Stimulated activated CD8-positive, alpha-beta memory T cell treated with anti-CD3 and anti-CD28 coated beads, Interleukin-12 subunit alpha, Interleukin-12 subunit beta, amount 100 ng/mL, for 1 hour (primary cell): ENCODE measurements around the gene TOX2.

Source experiments
- DNase-seq: peaks from one replicate; pipeline ENCODE4 v3.0.0-alpha.2; 2020; ENCODE audit warnings: low read depth

Gene TOX2

DNA sequence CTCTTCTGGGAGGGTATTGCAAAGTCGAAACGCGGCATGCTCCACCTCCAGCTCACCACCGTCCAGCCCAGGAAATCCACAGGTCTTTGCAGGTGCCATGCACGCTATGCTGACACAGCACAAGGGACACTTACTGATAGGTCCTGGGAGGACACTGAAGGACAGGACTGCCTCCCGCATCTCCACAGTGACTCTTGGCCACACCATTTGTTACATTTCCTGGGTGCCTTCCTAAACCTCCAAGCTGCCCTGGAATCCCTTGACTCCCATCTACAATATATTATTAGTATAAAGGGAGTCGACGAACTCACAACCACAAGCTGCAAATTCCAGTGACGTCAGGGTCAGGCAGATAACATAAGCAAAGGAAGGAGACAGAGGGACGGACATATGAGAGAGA, 165.4 kb downstream of the TOX2 start:
- no peak for DNase-seq

DNA sequence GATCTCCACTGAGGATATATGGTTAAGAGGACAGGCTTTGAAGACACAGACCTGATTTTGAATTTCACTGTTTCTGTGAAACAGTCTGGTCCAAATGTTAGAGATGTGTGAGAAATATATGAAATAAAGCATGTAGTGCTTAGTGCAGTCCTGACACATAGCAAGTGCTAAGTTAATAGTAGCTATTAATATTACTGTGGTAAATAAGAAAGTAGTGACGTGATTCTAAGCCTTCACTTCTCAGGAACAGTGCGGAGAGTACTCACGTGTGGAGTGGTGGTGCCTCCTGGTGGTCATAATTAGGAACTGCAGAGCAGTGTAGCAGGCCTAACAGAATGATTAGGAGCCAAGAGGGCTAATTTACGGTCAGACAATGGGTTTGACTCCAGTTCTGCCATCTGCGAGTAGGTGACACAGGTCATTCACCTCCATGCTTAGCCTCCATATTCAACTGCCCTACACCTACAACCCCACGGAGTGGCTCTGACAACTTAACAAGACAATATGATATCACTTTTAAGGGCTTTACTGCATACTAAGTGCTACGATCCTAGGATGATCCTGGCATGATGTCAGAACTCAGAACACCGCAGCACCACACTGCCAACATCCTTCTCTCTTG, 166.1 kb downstream of the TOX2 start:
- DNase-seq: peak; percentile 64

DNA sequence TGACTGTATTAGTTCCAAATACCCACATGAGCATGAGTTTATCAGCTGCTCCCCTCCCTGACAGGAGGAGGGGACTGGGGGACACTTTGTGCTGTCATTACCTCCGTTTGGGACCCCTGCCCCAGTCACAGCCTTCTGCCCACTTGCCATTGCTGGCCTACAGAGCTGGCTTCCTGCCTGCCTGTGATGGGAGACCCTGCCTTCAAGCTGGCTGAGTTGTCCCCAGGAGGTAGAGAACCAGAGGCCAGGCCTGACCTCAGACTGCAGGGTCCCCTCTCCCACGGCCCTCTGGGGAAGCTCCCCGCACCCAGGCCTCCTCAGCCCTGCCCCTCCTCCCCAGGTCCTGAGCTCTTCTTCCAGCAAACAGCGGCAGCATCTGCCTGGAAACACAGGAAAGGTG, 166.8 kb downstream of the TOX2 start:
- no peak for DNase-seq

DNA sequence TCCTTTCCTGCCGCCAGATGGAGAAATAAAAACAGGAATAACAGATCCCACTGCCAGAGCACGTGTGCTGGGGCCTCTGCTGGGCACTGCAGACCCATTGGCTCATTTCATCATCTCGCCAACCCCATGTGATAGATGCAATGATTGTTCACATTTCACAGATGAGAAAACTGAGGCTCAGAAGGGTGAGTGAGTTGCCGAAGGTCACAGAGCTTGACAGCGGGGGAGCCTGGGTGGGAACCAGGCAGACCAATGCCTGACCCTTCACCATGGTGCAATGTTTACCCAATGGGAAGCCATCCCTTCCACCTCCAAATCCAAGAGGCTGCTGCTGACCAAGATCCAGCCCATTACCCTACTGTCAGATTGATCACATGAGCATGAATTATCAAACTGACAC, 167.2 kb downstream of the TOX2 start:
- no peak for DNase-seq

DNA sequence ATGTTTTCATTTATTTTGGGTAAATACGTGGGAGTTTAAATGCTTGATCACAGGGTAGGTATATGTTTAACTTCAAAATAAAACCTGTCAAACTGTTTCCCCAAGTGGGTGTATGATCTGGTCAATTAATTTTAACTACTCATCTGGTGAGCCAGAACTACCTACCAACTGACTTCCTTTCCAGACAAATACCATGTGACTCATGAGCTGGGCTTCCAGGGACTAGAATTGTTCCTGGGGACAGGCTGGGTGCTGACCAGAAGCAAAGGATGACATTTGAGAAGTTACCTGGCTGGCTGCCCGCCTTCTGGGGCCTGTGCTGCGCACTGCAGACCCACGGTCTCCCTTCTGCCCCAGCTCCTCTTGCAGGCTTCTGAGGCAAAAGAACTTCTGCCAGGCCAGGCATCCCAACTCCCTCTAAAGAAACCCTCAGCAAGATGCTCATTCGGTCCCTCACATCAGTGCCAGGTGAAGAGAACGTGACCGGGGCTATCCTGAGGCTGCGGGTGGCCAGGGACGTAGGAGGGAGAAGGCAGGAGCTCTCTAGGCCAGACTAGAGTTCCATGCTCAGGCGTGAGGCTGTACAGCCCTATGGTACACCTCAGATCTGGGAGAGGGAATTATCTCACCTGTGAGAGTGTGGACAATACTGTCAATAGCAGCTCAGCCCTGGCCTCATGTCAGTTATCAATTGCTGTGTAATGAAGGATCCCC, 168.7 kb downstream of the TOX2 start:
- no peak for DNase-seq

DNA sequence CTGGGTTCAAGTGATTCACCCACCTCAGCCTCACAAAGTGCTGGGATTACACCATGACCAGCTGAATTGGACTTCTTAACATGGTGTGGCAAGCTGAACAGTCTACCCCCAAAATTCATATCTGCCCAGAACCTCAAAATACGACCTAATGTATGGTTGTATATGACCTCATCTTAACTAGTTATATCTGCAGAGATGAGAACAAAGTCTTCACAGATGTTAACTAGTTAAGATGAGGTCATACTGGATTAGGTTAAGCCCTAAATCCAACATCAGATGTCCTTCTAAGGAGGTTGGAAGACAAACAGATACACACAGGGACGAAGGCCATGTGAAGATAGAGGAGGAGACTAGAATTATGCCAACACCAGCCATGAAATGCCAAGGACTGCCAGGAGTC, 169.8 kb downstream of the TOX2 start:
- DNase-seq: no peak

DNA sequence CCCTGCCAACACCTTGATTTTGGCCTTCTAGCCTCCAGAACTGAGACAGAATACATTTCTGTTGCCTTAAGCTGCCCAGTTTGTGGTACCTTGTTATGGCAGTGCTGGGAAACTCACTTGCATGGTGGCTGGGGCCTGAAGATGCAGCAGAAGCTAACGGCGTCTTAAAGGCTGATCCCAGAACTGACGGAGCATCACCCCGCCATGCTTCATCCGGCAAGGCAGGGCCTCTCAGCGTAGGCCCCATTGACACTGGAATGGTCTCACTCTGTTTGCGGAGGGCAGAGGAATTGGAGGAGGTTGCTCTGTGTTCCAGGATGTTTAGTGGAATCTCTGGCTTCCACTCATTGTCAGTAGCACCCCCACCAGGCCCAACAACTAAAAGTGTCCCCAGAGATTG, 170.2 kb downstream of the TOX2 start:
- no peak for DNase-seq

DNA sequence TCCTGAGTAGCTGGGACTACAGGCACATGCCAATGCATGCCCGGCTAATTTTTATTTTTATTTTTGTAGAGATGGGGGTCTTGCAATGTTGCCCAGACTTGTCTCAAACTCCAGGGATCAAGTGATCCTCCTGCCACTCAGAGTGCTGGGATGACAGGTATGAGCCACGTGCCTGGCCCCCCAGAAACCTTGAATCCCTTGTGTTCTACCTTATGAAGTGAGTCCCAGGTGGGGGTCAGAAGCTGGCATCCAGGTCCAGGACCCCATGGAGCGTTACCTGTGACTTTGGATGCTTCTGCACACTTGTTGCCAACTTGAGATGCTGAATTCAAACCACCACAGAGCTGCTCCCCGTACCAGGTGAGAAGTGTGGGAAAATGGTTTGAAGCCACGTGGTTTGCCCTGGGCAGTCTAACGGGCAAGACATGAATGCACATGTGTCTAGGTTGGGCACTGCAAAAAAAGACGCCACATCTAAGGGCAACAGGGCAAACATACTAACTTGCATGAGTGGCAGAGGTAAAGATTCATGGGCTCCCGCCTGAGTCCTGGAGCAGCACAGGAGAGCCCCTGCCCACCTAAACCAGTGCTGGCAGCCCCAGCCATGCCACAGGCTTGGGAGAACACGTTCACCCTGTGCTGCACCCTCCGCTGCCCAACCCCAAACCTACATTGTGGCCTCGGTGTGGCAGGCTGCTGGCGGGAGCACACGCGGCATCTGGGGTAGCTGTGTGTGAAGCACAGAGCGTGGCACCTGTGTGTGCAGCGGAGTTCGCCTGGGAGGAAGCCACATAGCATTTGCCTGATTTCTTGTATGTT, 171.2 kb downstream of the TOX2 start:
- DNase-seq: no peak

DNA sequence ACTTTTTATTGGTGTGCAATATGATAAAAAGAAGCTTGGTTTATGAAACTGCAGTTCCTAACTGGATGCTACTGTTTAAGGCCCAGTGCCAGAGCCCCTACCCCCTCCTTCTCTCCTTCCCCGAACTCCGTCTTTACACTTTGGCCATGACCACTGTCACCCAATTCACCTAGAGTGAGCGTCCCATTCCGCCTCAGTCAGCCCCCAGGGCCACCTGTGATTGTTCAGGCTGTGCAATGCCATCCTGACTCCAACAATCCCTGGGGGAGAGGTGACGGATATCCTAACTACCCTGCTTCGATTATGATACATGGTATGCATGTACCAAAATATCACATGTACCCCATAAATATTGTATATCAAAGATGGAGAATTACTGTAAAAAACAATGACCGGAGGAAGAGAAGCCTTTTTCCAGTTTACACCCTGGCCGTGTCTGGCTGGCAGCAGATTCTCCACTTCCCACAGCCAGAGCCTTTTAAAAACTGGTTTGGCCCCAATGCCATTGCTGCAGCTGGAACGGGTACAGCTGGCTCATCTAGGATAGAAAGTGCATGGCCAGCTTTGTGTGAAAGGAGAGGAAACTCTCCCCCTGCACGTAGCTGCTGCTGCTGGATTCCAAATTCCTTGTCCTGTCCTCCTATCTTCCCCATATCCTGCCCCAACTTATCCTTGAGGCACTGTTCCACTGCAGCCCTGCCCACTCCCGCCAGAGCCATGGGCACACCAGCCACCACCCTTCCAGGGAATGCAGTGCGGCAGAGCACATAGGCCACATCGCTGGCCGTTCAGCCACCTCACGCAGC, 172.6 kb downstream of the TOX2 start:
- no peak for DNase-seq

DNA sequence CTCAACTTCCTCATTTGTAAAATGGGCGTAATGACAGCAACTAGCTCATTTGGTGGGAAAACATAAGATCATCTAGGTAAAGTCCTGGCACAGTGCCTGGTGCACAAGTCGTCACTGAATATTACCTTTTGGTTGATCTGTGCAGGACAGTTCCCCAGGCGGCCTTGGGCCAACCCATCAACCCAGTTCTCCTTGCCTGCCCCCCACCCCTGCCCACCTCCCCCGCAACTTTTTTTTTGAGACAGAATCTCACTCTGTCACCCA, 173.1 kb downstream of the TOX2 start:
- DNase-seq: no peak

DNA sequence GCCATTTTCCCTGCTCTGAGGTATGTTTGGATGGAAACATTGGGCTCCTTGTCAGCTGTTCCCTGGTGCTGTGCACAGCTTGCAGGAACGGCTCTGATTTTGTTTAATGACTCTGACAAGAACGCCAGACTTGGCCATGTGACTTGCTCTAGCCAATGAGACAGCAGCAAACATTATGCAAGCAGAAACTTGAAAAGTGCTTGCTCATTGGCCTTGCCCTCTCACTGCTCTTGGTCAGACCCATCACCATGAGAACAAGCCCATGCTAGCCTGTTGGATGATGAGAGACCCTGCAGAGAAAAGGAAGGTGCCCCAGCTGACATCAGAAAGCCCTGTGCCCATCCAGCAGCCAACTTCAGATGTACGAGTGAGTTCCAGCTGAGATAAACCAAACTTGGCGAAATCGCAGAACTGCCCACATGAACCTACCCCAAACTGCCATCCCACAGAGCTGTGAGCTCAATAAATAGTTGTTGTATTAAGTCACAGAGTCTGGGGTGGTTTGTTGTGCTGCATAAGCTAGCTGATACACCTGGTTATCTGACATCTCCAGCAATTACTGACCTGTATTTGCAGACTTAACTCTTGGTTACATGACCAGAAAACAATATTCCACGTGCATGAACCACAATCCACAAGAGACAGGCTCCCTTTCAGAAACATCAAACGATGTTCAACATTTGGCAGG, 175.5 kb downstream of the TOX2 start:
- no peak for DNase-seq

DNA sequence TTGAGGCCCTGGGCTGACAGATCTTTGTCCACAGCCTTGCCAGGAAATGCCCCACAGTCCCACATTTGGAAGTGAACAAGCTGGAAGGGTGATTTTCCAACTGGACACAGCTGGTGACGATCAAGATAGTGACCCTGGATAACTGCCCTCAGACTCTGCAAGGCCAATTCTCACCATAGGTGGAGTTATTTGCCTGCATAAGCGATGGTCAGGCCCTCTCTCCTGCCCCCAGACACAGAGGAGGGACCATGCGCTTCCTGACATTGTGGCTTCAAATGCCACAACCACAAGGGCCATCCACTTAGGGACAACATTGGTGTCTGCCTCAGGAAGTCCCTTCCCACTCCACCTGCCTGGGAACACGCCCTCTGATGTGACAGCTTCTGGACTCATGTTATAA, 176.4 kb downstream of the TOX2 start:
- no peak for DNase-seq

DNA sequence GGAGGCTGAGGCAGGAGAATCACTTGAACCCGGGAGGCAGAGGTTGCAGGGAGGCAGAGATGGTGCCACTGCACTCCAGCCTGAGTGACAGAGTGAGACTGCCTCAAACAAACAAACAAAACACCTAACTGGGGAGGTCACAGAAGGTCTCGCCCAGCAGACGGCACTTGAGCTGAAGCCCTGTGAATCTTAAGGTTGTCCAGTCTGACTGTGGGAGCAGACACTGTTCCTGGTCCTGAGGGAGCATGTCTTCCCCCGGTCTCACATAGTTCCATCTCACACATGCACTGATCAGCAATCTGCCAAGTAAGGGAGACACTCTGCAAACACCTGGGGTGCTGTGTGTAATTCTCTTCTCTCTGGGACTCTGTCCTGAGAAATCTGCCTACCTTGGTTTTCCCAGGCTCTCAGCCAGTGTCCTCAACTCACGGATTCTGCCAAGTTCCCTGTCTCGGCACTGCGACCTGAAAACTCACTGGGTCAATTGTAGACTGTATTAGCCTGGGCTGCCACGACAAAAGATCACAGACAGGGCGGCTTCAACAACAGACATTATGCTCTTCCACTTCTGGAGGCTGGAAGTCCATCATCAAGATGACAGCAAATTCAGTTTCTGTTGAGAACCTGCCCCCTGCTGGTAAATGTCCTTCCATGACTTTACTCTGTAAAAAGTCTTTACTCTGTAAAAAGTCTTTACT, 178.0 kb downstream of the TOX2 start:
- DNase-seq: peak; percentile 26

DNA sequence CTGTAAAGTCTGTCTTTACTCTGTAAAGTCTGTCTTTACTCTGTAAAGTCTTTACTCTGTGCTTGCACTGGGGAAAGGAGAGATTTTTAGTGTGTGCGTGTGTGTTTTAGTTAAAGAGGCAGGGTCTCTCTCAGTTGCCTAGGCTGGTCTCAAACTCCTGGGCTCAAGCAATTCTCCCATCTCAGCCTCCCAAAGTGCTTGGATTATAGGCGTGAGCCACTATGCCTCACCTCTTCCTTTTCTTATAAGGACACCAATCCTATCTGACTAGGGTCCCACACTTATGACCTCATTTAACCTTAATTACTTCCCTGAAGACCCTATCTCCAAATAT, 178.6 kb downstream of the TOX2 start:
- no peak for DNase-seq

DNA sequence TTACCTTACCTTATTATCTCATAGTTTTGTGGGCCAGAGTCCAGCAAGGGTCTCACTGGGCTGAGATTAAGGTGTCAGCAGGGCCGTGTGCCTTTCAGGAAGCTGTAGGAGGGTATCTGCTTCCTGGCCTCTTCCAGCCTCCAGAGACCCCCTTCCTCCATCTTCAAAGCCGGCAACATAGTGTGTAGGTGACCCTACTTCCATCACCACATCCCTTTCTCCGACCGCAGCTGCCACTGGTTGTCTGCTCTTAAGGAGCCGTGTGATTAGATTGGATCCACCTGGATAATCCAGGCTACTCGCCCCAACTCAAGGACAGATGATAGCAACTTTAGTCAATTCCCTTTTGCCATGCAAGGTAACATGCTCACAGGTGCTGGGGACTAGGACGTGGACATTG, 181.2 kb downstream of the TOX2 start:
- DNase-seq: no peak

DNA sequence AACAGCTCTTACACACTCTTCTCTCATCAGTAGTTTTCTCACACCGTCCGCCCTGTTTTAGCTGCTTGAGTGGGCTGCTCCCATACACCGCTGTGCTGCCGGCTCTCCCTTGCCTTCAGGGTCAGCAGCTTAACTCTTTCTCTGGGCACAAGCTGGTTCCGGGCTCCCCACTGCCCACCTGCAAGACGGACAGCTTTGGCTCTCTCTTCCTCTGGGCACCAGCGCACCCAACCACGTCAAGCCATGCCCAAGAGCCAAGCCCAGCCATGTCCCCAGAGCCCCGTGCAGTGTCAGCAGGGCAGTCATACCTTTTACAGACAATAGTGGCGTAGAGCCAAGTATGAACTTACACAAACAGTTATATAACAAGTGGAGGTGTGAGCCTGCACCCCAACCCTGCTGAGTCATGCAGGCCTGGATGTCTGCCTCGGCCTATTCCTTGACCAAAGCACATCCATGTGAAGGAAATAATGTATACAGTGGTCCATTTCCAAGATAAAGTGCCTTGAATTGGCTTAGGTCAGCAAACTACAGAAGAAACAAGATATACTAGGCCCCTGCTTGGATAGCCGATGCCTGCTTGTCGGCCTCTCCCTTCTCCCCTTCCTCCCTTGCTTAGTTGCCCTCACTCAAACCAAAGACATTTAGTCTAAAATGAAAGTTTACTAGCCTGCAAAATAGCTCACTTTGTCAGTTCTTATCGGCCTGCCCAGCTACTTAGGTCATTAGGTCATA, 183.0 kb downstream of the TOX2 start:
- DNase-seq: no peak

DNA sequence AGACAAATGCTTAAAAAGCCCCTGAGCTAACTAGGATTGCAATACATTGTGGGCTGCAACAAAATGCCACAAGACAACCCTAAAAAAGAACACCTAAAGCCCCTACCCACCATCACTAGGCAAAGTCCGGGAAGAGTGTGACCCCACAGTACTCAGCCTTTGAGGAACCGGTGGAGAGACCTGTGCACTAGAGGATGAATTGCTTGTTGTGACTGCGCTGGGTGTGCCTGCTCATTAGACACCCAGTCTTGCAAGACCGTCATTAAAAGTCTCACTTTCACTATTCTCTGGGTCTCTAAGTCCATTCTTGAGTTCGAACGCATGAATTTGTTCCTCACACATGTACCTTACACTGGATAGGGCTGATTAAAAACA, 183.6 kb downstream of the TOX2 start:
- no peak for DNase-seq

DNA sequence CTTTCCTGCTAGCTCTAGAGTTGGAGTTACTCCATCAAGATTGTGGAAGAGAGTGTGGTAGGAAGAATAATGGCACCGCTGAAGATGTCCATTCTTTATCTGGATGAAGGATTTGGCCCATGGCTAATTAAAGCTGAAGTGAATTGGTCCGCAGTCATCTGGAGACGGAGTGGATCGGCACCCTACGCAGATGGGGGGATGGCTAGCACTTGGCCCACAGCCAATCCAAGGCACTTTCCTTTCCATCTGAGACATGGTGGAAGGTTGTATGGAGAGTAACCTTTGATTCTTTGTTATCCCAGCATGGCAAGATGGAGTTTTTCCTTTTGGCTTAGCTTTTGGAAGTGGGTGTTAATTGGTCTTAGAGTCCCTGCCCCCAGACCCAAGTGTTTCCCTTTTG, 184.0 kb downstream of the TOX2 start:
- DNase-seq: no peak

DNA sequence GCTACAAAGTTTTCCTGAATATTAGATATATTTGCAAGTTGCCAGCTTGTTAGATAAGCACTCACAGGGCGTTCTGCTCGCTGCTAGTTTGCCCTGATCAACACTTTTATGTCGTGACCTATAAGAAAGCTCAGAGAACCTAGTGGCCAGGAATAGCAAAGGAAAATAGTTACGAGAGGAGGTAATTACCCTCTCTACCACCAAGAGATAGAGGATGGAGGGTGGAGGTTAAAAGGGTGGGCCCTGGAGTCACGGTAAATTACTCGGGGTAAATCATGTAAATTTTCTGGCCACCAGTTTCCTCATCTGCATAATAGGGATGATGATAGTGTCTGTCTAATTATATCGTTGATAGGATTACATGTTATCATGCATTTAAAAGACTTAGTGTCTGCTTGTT, 185.2 kb downstream of the TOX2 start:
- DNase-seq: no peak

DNA sequence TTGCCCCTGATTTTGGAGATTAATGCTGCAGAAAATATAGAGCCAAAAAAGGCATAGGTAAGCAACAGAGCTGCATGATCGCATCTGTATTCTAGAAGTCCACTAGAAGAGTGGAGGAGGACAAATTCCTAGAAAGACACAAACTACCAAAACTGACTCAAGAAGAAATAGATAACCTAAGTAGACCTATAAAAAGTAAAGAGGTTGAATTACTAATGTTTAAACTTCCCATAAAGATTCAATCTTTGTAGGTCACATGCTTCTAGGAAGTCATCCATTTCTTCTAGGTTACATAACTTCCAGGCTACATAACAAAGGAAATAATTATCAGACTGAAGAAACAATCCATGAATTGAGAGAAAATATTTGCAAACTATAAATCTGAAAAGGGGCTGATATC, 187.9 kb downstream of the TOX2 start:
- DNase-seq: no peak
